GM19372 (cell line): ENCODE measurements around the gene EEF1E1.

Source experiments
- ATAC-seq: cut with Tn5 transposase; IDR thresholded peaks from one replicate; pipeline ENCODE4 v1.9.1; 2021; ENCODE audit warnings: mild to moderate bottlenecking, low read depth, moderate library complexity; ENCODE audit not compliant: unreplicated experiment

EEF1E1 gene

GRCh38 chr6:8102122-8102958, at the start of gene EEF1E1:
EEF1E1 (minus strand) TSS chr6:8102548; CDS start chr6:8102521, 27 bp downstream.
- peak; percentile 99 for ATAC-seq

- no peak for ATAC-seq
These were observed 47.0 kb upstream of the EEF1E1 start for GRCh38 chr6:8149350-8149749.

- no peak for ATAC-seq
These were observed 41.6 kb upstream of the EEF1E1 start for GRCh38 chr6:8143945-8144344.

GRCh38 chr6:8139451-8139850, 37.1 kb upstream of the EEF1E1 start:
- ATAC-seq, result no peak

- no peak for ATAC-seq
These were observed 35.2 kb upstream of the EEF1E1 start for GRCh38 chr6:8137529-8137939.

- no peak for ATAC-seq
These were observed 32.9 kb upstream of the EEF1E1 start for GRCh38 chr6:8135276-8135675.

- ATAC-seq, result no peak
These were observed 29.8 kb upstream of the EEF1E1 start for GRCh38 chr6:8132130-8132529.

GRCh38 chr6:8131265-8131897, 29.0 kb upstream of the EEF1E1 start:
- no peak for ATAC-seq

GRCh38 chr6:8130399-8130798, 28.1 kb upstream of the EEF1E1 start:
- no peak for ATAC-seq

- ATAC-seq, result no peak
These were observed 20.9 kb upstream of the EEF1E1 start for GRCh38 chr6:8123236-8123635.

- ATAC-seq, result no peak
These were observed 12.6 kb upstream of the EEF1E1 start for GRCh38 chr6:8114956-8115355.

GRCh38 chr6:8113131-8113654, 10.8 kb upstream of the EEF1E1 start:
- no peak for ATAC-seq

- no peak for ATAC-seq
These were observed 8.4 kb upstream of the EEF1E1 start for GRCh38 chr6:8110725-8111124.

GRCh38 chr6:8110117-8110721, 7.9 kb upstream of the EEF1E1 start:
- ATAC-seq, result no peak

GRCh38 chr6:8108759-8109539, 6.6 kb upstream of the EEF1E1 start:
- no peak for ATAC-seq

- no peak for ATAC-seq
These were observed 5.8 kb upstream of the EEF1E1 start for GRCh38 chr6:8108031-8108660.

GRCh38 chr6:8105791-8106190, 3.4 kb upstream of the EEF1E1 start:
- no peak for ATAC-seq

GRCh38 chr6:8103726-8104125, 1.4 kb upstream of the EEF1E1 start:
- ATAC-seq, result no peak

GRCh38 chr6:8100159-8100854, 2.0 kb downstream of the EEF1E1 start:
- ATAC-seq, result no peak

GRCh38 chr6:8090650-8091049, 11.7 kb downstream of the EEF1E1 start:
- no peak for ATAC-seq
